H1 (cell line): Measurements from ENCODE around the gene FREM1. TPM values are rescaled to one million over a fixed set of nuclear protein-coding genes. Genes with fewer than 3 reads are reported as not detected.

Source experiments
- CTCF ChIA-PET: fragments of 300-600 bp; sonication (Branson Sonifier 250); formaldehyde crosslinking; loops from one replicate; lab custom pipeline; 2021; ENCODE audit not compliant: partially characterized antibody; lab: Charles Lee
- POLR2A ChIA-PET: fragments of 300-600 bp; sonication (Branson Sonifier 250); formaldehyde crosslinking; loops from one replicate; lab custom pipeline; 2021; ENCODE audit warnings: inconsistent platforms; ENCODE audit not compliant: partially characterized antibody; lab: Charles Lee
- DNase-seq, 2 experiments: peaks; one replicate each; pipeline versions ENCODE4 v3.0.0 to v3.0.0-alpha.2; 2010 to 2022; ENCODE audit warnings: low spot score in 2 of 2, low read depth in 1 of 2, mixed read lengths in 1 of 2
- FAIRE-seq: peaks from 2 replicates; lab custom pipeline; 2011; peaks lifted over from hg19 to GRCh38; lab: Jason Lieb, UNC
- H2AFZ ChIP-seq: 2 replicates; pipeline ENCODE4 v1.8.1; 2012; ENCODE audit warnings: low read length, inconsistent platforms
- H2AK5ac ChIP-seq: 2 replicates; pipeline ENCODE4 v1.6.1; 2013; ENCODE audit warnings: low read depth, low read length
- H2BK120ac ChIP-seq: replicated peaks from 2 replicates; pipeline ENCODE3; 2013; ENCODE audit warnings: low read depth, low read length, inconsistent platforms
- H2BK12ac ChIP-seq: 2 replicates; pipeline ENCODE4 v1.6.1; 2013; ENCODE audit warnings: low read depth, low read length
- H2BK15ac ChIP-seq: 2 replicates; pipeline ENCODE4 v1.6.1; 2013; ENCODE audit warnings: low read length
- H2BK20ac ChIP-seq: 2 replicates; pipeline ENCODE4 v1.6.1; 2013; ENCODE audit warnings: low read length
- H2BK5ac ChIP-seq: 2 replicates; pipeline ENCODE4 v1.6.1; 2013; ENCODE audit warnings: low read depth, low read length
- H3K14ac ChIP-seq: 2 replicates; pipeline ENCODE4 v1.6.1; 2013; ENCODE audit warnings: inconsistent platforms; ENCODE audit not compliant: insufficient read length
- H3K18ac ChIP-seq: 2 replicates; pipeline ENCODE4 v1.6.1; 2013; ENCODE audit warnings: low read length; ENCODE audit errors: extremely low read depth
- H3K23ac ChIP-seq: 2 replicates; pipeline ENCODE4 v1.6.1; 2013; ENCODE audit warnings: inconsistent platforms; ENCODE audit not compliant: insufficient read length
- H3K23me2 ChIP-seq: 2 replicates; pipeline ENCODE4 v1.6.1; 2013; ENCODE audit warnings: low read depth, low read length
- H3K27ac ChIP-seq: 2 replicates; pipeline ENCODE4 v1.6.1; 2011; ENCODE audit warnings: low read depth, low read length, inconsistent platforms
- H3K27me3 ChIP-seq, 4 experiments: replicated peaks in 1 of 4; 1 replicate in 1 of 4; 2 replicates in 3 of 4; pipeline versions ENCODE4 v1.6.1 to v1.8.1; 2011 to 2013; ENCODE audit warnings: low read length in 3 of 4, mild to moderate bottlenecking in 3 of 4, inconsistent platforms in 2 of 4, mixed read lengths in 2 of 4, moderate library complexity in 1 of 4; ENCODE audit not compliant: control insufficient read depth in 3 of 4, insufficient read depth in 3 of 4; ENCODE audit errors: extremely low read depth in 1 of 4
- H3K36me3 ChIP-seq, 4 experiments: 2 replicates each; pipeline versions ENCODE4 v1.6.1 to v1.8.1; 2011 to 2013; ENCODE audit warnings: mild to moderate bottlenecking in 4 of 4, low read length in 3 of 4, moderate library complexity in 2 of 4, control low read depth in 1 of 4, inconsistent platforms in 1 of 4; ENCODE audit not compliant: insufficient read depth in 4 of 4, control insufficient read depth in 2 of 4
- H3K4ac ChIP-seq: replicated peaks from 2 replicates; pipeline ENCODE3; 2013; ENCODE audit warnings: low read length, low read depth, mixed read lengths, inconsistent platforms; ENCODE audit not compliant: insufficient read length
- H3K4me1 ChIP-seq, 4 experiments: replicated peaks in 1 of 4; 1 replicate in 1 of 4; 2 replicates in 3 of 4; pipeline versions ENCODE4 v1.6.1 to v1.8.1; 2011 to 2013; ENCODE audit warnings: low read length in 3 of 4, inconsistent platforms in 2 of 4, mixed read lengths in 1 of 4; ENCODE audit not compliant: insufficient read depth in 4 of 4, control insufficient read depth in 3 of 4
- H3K4me2 ChIP-seq, 2 experiments: 2 replicates each; pipeline versions ENCODE4 v1.6.1 to v1.8.1; 2011 to 2013; ENCODE audit warnings: low read depth in 2 of 2, low read length in 2 of 2, control low read depth in 1 of 2, inconsistent platforms in 1 of 2, mild to moderate bottlenecking in 1 of 2; ENCODE audit not compliant: insufficient read depth in 1 of 2
- H3K4me3 ChIP-seq, 4 experiments: fragments of 200-600, 300-600 bp in 1 of 4; sonication (generic), shearing (Covaris generic), sonication (Bioruptor Twin) in 1 of 4; 2 replicates each; pipeline versions ENCODE4 v1.5.1 to v1.8.1; 2011 to 2016; ENCODE audit warnings: low read length in 4 of 4, low read depth in 3 of 4, control low read depth in 2 of 4, inconsistent platforms in 2 of 4, mild to moderate bottlenecking in 2 of 4, mixed read lengths in 1 of 4, moderate library complexity in 1 of 4; ENCODE audit not compliant: insufficient read depth in 2 of 4; ENCODE audit errors: extremely low read depth in 1 of 4
- H3K56ac ChIP-seq: replicated peaks from 2 replicates; pipeline ENCODE3; 2013; ENCODE audit warnings: low read depth, mild to moderate bottlenecking, mixed read lengths, low read length, inconsistent platforms; ENCODE audit not compliant: insufficient read length
- H3K79me1 ChIP-seq: 2 replicates; pipeline ENCODE4 v1.6.1; 2013; ENCODE audit warnings: low read depth, low read length, control low read depth
- H3K79me2 ChIP-seq, 2 experiments: 2 replicates each; pipeline versions ENCODE4 v1.6.1 to v1.8.1; 2012 to 2013; ENCODE audit warnings: low read length in 2 of 2, mild to moderate bottlenecking in 2 of 2, inconsistent platforms in 1 of 2; ENCODE audit not compliant: insufficient read depth in 2 of 2, control insufficient read depth in 1 of 2
- H3K9ac ChIP-seq, 4 experiments: replicated peaks in 1 of 4; 1 replicate in 1 of 4; 2 replicates in 3 of 4; pipeline versions ENCODE4 v1.6.1 to v1.8.1; 2011 to 2013; ENCODE audit warnings: low read depth in 3 of 4, low read length in 3 of 4, control low read depth in 2 of 4, mild to moderate bottlenecking in 2 of 4, moderate library complexity in 2 of 4, inconsistent platforms in 1 of 4; ENCODE audit errors: extremely low read depth in 1 of 4
- H3K9me3 ChIP-seq, 2 experiments: 2 replicates each; pipeline versions ENCODE4 v1.6.1 to v1.8.1; 2012 to 2013; ENCODE audit warnings: mild to moderate bottlenecking in 2 of 2, moderate library complexity in 2 of 2, control low read depth in 1 of 2, inconsistent platforms in 1 of 2, low read depth in 1 of 2, low read length in 1 of 2, mixed read lengths in 1 of 2; ENCODE audit not compliant: insufficient read depth in 2 of 2
- H4K20me1 ChIP-seq, 2 experiments: replicated peaks in 1 of 2; 2 replicates each; pipeline versions ENCODE3 to v1.8.1; 2011 to 2013; ENCODE audit warnings: inconsistent platforms in 2 of 2, low read length in 2 of 2, mild to moderate bottlenecking in 1 of 2; ENCODE audit not compliant: insufficient read depth in 2 of 2, control insufficient read depth in 1 of 2
- H4K5ac ChIP-seq: 2 replicates; pipeline ENCODE4 v1.6.1; 2013; ENCODE audit warnings: low read length, low read depth, mixed read lengths, inconsistent platforms; ENCODE audit not compliant: insufficient read length
- H4K8ac ChIP-seq: 2 replicates; pipeline ENCODE4 v1.8.0; 2013; ENCODE audit warnings: mild to moderate bottlenecking, moderate library complexity, low read length, inconsistent platforms; ENCODE audit not compliant: insufficient read depth; ENCODE audit errors: extremely low read depth
- H4K91ac ChIP-seq: replicated peaks from 2 replicates; pipeline ENCODE3; 2013; ENCODE audit warnings: low read length, mixed read lengths, inconsistent platforms; ENCODE audit not compliant: insufficient read length
- ASH2L ChIP-seq: fragments of 200-600, 300-600 bp; sonication (generic); IDR thresholded peaks from one replicate; pipeline ENCODE4 v1.7.1; 2017; ENCODE audit warnings: low read length
- BACH1 ChIP-seq: IDR thresholded peaks from 2 replicates; pipeline ENCODE4 v1.6.1; 2012; ENCODE audit warnings: low read length, improper control_type of control experiment
- BRCA1 ChIP-seq: IDR thresholded peaks from 2 replicates; pipeline ENCODE4 v1.6.1; 2012; ENCODE audit warnings: low read depth, low read length, improper control_type of control experiment
- EZH2 ChIP-seq: fragments of 200-600 bp; sonication (generic); IDR thresholded peaks from 2 replicates; pipeline ENCODE4 v1.7.1; 2012; ENCODE audit warnings: low read depth, mild to moderate bottlenecking, moderate library complexity, low read length, inconsistent platforms; ENCODE audit not compliant: severe bottlenecking
- HDAC2 ChIP-seq, 2 experiments: fragments of 300-600 bp in 1 of 2; sonication (generic) in 1 of 2; IDR thresholded peaks; 2 replicates each; pipeline ENCODE4 v1.6.1; 2011 to 2012; ENCODE audit warnings: low read depth in 2 of 2, low read length in 2 of 2, mild to moderate bottlenecking in 2 of 2, moderate library complexity in 2 of 2, borderline replicate concordance in 1 of 2, inconsistent platforms in 1 of 2
- MAFK ChIP-seq: IDR thresholded peaks from 2 replicates; pipeline ENCODE4 v1.6.1; 2012; ENCODE audit warnings: low read depth, mild to moderate bottlenecking, improper control_type of control experiment, low read length
- PHF8 ChIP-seq: fragments of 200-600 bp; sonication (generic); conservative IDR thresholded peaks from 2 replicates; pipeline ENCODE4 v1.7.1; 2012; ENCODE audit warnings: low read depth, mild to moderate bottlenecking, inconsistent platforms, low read length, moderate library complexity
- RBBP5 ChIP-seq: IDR thresholded peaks from 2 replicates; pipeline ENCODE4 v1.7.1; 2012; ENCODE audit warnings: low read depth, mild to moderate bottlenecking, inconsistent platforms, low read length, moderate library complexity, borderline replicate concordance
- SIN3A ChIP-seq, 2 experiments: IDR thresholded peaks in 1 of 2; conservative IDR thresholded peaks in 1 of 2; 2 replicates each; pipeline ENCODE4 v1.6.1; 2011 to 2012; ENCODE audit warnings: low read length in 2 of 2, improper control_type of control experiment in 1 of 2, low read depth in 1 of 2, mild to moderate bottlenecking in 1 of 2
- SIRT6 ChIP-seq: IDR thresholded peaks from one replicate; pipeline ENCODE4 v1.7.1; 2012; ENCODE audit warnings: low read length, inconsistent platforms
- SP1 ChIP-seq: IDR thresholded peaks from 2 replicates; pipeline ENCODE4 v1.6.1; 2011; ENCODE audit warnings: low read depth, low read length
- SP4 ChIP-seq: IDR thresholded peaks from 2 replicates; pipeline ENCODE4 v1.6.1; 2012; ENCODE audit warnings: low read length, inconsistent platforms
- SRF ChIP-seq: IDR thresholded peaks from 2 replicates; pipeline ENCODE4 v1.6.1; 2011; ENCODE audit warnings: mild to moderate bottlenecking, low read depth, low read length, moderate library complexity
- WGBS, 2 experiments: shearing (Covaris generic) in 1 of 2; methylation state at CpG; one replicate each; pipeline versions ENCODE4 v1.1.6 to v1.1.7; 2013 to 2015; ENCODE audit warnings: low lambda C conversion rate in 2 of 2, mixed read lengths in 2 of 2, inconsistent platforms in 1 of 2, low coverage in 1 of 2, missing lambda C conversion rate in 1 of 2; ENCODE audit not compliant: insufficient replicate concordance in 2 of 2, insufficient coverage in 1 of 2, insufficient read length in 1 of 2; ENCODE audit errors: extremely low coverage in 1 of 2, missing lambda C conversion rate in 1 of 2; 5-methylcytosine and 5-hydroxymethylcytosine counted together
- polyA plus RNA-seq, 7 experiments: library from polyadenylated mRNA; depleted of rRNA in 3 of 7; stranded (reverse) in 5 of 7; unstranded in 2 of 7; fragments of >200 nt in 5 of 7; fragments of 200-250 nt in 2 of 7; gene quantifications; 1 replicate in 5 of 7; 2 replicates in 1 of 7; 4 replicates in 1 of 7; pipeline versions ENCODE4 v1.2.1 to v1.2.3, GENCODE V29; 2011 to 2013; ENCODE audit warnings: missing spikeins in 2 of 7, mixed read lengths in 2 of 7
- total RNA-seq: library from RNA; stranded (reverse); fragmentation: NEBNext Ultra II Directional; extraction: Animal tissue kit (Norgen Biotek cat#: 25700); gene quantifications from 2 replicates; pipeline ENCODE4 v1.2.1, GENCODE V29; 2021
- TF ChIP-seq, protein P1 (sequence below): IDR thresholded peaks from 2 replicates; pipeline ENCODE4 v1.6.1; 2011; ENCODE audit warnings: low read depth, mild to moderate bottlenecking, low read length; ENCODE audit not compliant: insufficient read depth

The FREM1 gene
- total and polyA plus RNA-seq, 2 of the 8 experiments (the other 6 are each of a cell fraction or from before 2014, with no cell fraction given): 2.6 to 3.1 TPM

DNA sequence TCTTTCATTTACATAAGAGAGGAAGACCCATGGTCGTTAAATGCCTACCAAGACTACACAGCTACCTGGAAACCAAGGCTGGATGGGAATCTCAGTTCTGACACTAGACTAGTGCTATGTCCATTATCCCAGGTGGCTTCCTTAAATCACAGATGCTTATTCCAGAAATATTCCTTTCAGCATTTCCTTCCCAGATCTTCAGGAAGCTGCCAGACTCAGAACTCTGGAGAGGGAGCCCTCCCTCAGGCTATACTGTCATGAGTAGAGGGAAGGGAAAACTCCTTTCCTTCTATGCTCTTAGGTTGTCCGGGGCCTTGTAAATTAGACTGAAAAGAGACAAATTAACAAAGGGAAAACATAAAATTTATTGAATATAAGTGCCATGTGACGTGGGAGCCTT, 20.8 kb downstream of the FREM1 start:
- Histone ChIP-seq H3K36me3 (no peaks in the 10 kb centered on the region; a peak in 1 of 8 replicates), H3K9me3 (no peaks in the 10 kb centered on the region), H3K9ac (no peak overlapping the region), H4K91ac (no peak overlapping the region), H4K5ac (no peak overlapping the region), H3K14ac (no peak overlapping the region)
- CTCF ChIA-PET: interaction anchor here (1.1 to 1.5 kb wide), 2 partner anchors 12 to 342 kb away, joined by 3 read pairs; no protein-coding TSS in a partner anchor
- no peak for DNase-seq
- FAIRE-seq: no peak
- TF ChIP-seq, protein P1, sequence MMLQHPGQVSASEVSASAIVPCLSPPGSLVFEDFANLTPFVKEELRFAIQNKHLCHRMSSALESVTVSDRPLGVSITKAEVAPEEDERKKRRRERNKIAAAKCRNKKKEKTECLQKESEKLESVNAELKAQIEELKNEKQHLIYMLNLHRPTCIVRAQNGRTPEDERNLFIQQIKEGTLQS: no peak
- TF ChIP-seq SIN3A (conservative IDR thresholded peaks at IDR 0.05 in 1 of 2, IDR thresholded peaks at IDR 0.05 in 1 of 2; ENCODE audit: low read depth in 1 of 2, low read length in 2 of 2): no peak
- TF ChIP-seq SRF: no peak
- TF ChIP-seq RBBP5: no peak
- TF ChIP-seq MAFK: no peak
- no peak for TF ChIP-seq BACH1
- TF ChIP-seq PHF8: no peak
- TF ChIP-seq HDAC2 (IDR thresholded peaks at IDR 0.05; ENCODE audit: borderline replicate concordance in 1 of 2, low read depth in 2 of 2, low read length in 2 of 2): no peak
- no peak for TF ChIP-seq ASH2L
- TF ChIP-seq BRCA1: no peak
- TF ChIP-seq SIRT6: no peak
- TF ChIP-seq EZH2: no peak
- no peak for TF ChIP-seq SP4
- TF ChIP-seq SP1: no peak
- TF ChIP-seq, all 59 proteins: peak for 0
- Histone ChIP-seq H3K4me3 (no peak overlapping the region), H3K79me2 (no peaks in the 10 kb centered on the region), H3K27ac (no peak overlapping the region), H3K4ac (no peak overlapping the region), H2AFZ (no peak overlapping the region), H4K20me1 (no peaks in the 10 kb centered on the region), H2BK5ac (no peak overlapping the region), H3K4me1 (peaks cover 0 to 11% (median 5%) of the 10 kb centered on the region in 4 experiments; a peak in 4 of 7 replicates), H3K4me2 (peak overlapping the region; percentile 22 to 27; a peak in 2 of 4 replicates), H3K56ac (no peak overlapping the region), H2BK120ac (no peak overlapping the region), H3K27me3 (no peaks in the 10 kb centered on the region), H2AK5ac (no peak overlapping the region), H3K23ac (no peak overlapping the region), H3K23me2 (no peaks in the 10 kb centered on the region), H4K8ac (no peak overlapping the region), H3K18ac (no peak overlapping the region), H3K79me1 (no peaks in the 10 kb centered on the region), H2BK20ac (no peak overlapping the region), H2BK15ac (no peak overlapping the region), H2BK12ac (no peak overlapping the region)
- 64% methylated on average over 3 of the region's 3 CpGs; no CpG with 5 or more reads in 1 of the 2 experiments for WGBS, 2 experiments
- POLR2A ChIA-PET: no interaction called here
